WTC11 (cell line): Measurements from ENCODE around the gene BACH2. TPM values are rescaled to one million over a fixed set of nuclear protein-coding genes. Genes with fewer than 3 reads are reported as not detected.

Source experiments
- ATAC-seq: fragments of 200-7000 bp; cut with Tn5 transposase; 2 replicates; pipeline ENCODE4 v1.10.0; 2021; ENCODE audit warnings: mild to moderate bottlenecking, moderate library complexity
- CTCF ChIA-PET: fragments of 300-600 bp; sonication (Branson Sonifier 250); formaldehyde crosslinking; loops from one replicate; lab custom pipeline; 2021; ENCODE audit warnings: antibody characterized with exemption; lab: Charles Lee
- POLR2A ChIA-PET: fragments of 350-600 bp; sonication (Branson Sonifier 250); formaldehyde crosslinking; loops from one replicate; lab custom pipeline; 2021; ENCODE audit warnings: antibody characterized with exemption; lab: Charles Lee
- DNase-seq: peaks from one replicate; pipeline ENCODE4 v3.0.0; 2021; ENCODE audit warnings: low spot score
- H3K27ac Mint-ChIP-seq: 2 replicates; pipeline ENCODE4 v1.8.0; 2021; ENCODE audit warnings: mixed read lengths
- H3K27me3 Mint-ChIP-seq: 2 replicates; pipeline ENCODE4 v1.8.0; 2021; ENCODE audit warnings: low read depth, mild to moderate bottlenecking, moderate library complexity, mixed read lengths
- H3K36me3 Mint-ChIP-seq: 2 replicates; pipeline ENCODE4 v1.8.0; 2021; ENCODE audit warnings: mixed read lengths
- H3K4me1 Mint-ChIP-seq: 2 replicates; pipeline ENCODE4 v1.8.0; 2022; ENCODE audit warnings: mixed read lengths
- H3K4me3 Mint-ChIP-seq: 2 replicates; pipeline ENCODE4 v1.8.0; 2021; ENCODE audit warnings: mild to moderate bottlenecking, moderate library complexity, mixed read lengths
- H3K9me3 Mint-ChIP-seq: 2 replicates; pipeline ENCODE4 v1.8.0; 2021; ENCODE audit warnings: mixed read lengths
- ETV6 ChIP-seq: sonication (generic); formaldehyde crosslinking; IDR thresholded peaks from 2 replicates; pipeline ENCODE4 v1.8.1; 2022; ENCODE audit warnings: mild to moderate bottlenecking, missing genetic modification reagents
- FOXK1 ChIP-seq: sonication (generic); formaldehyde crosslinking; IDR thresholded peaks from 2 replicates; pipeline ENCODE4 v1.8.0; 2022; ENCODE audit warnings: mild to moderate bottlenecking, moderate library complexity, missing genetic modification reagents
- HMGXB4 ChIP-seq: sonication (generic); formaldehyde crosslinking; IDR thresholded peaks from 2 replicates; pipeline ENCODE4 v1.8.1; 2023; ENCODE audit warnings: mild to moderate bottlenecking, moderate library complexity, missing genetic modification reagents
- KAT7 ChIP-seq: sonication (generic); formaldehyde crosslinking; IDR thresholded peaks from 2 replicates; pipeline ENCODE4 v1.8.1; 2023; ENCODE audit warnings: missing genetic modification reagents, mild to moderate bottlenecking, borderline replicate concordance
- MAX ChIP-seq: sonication (generic); formaldehyde crosslinking; IDR thresholded peaks from 2 replicates; pipeline ENCODE4 v1.8.0; 2022; ENCODE audit warnings: mild to moderate bottlenecking, missing genetic modification reagents
- MXD4 ChIP-seq: fragments of 250-450 bp; sonication (Bioruptor Pico); IDR thresholded peaks from 2 replicates; pipeline ENCODE4 v1.8.0; 2021; ENCODE audit warnings: mild to moderate bottlenecking, moderate library complexity, borderline replicate concordance
- NFE2L1 ChIP-seq: sonication (generic); formaldehyde crosslinking; IDR thresholded peaks from 2 replicates; pipeline ENCODE4 v1.8.1; 2023; ENCODE audit warnings: missing genetic modification reagents
- NFYB ChIP-seq: sonication (generic); formaldehyde crosslinking; conservative IDR thresholded peaks from 2 replicates; pipeline ENCODE4 v1.8.0; 2022; ENCODE audit warnings: low read depth, missing genetic modification reagents
- NR3C1 ChIP-seq: sonication (generic); formaldehyde crosslinking; conservative IDR thresholded peaks from 2 replicates; pipeline ENCODE4 v1.8.1; 2023; ENCODE audit warnings: low read depth, mild to moderate bottlenecking, missing genetic modification reagents
- OVOL2 ChIP-seq: fragments of 250-450 bp; sonication (Bioruptor Pico); IDR thresholded peaks from 2 replicates; pipeline ENCODE4 v1.9.0; 2021; ENCODE audit warnings: mild to moderate bottlenecking, borderline replicate concordance
- PRRX2 ChIP-seq: fragments of 250-450 bp; sonication (Bioruptor Pico); IDR thresholded peaks from 2 replicates; pipeline ENCODE4 v1.8.0; 2021; ENCODE audit warnings: mild to moderate bottlenecking
- RELA ChIP-seq: sonication (generic); formaldehyde crosslinking; IDR thresholded peaks from 2 replicates; pipeline ENCODE4 v1.8.1; 2022; ENCODE audit warnings: missing genetic modification reagents, mild to moderate bottlenecking, borderline replicate concordance
- SMAD3 ChIP-seq: sonication (generic); formaldehyde crosslinking; IDR thresholded peaks from 2 replicates; pipeline ENCODE4 v1.8.0; 2022; ENCODE audit warnings: missing genetic modification reagents, mild to moderate bottlenecking, borderline replicate concordance
- TCF7 ChIP-seq: sonication (generic); formaldehyde crosslinking; IDR thresholded peaks from 2 replicates; pipeline ENCODE4 v1.8.0; 2022; ENCODE audit warnings: mild to moderate bottlenecking, low read depth, missing genetic modification reagents, moderate library complexity
- USF1 ChIP-seq: sonication (generic); formaldehyde crosslinking; IDR thresholded peaks from 2 replicates; pipeline ENCODE4 v1.8.0; 2022; ENCODE audit warnings: mild to moderate bottlenecking, missing genetic modification reagents
- USF2 ChIP-seq: sonication (generic); formaldehyde crosslinking; IDR thresholded peaks from 2 replicates; pipeline ENCODE4 v1.8.1; 2023; ENCODE audit warnings: mild to moderate bottlenecking, missing genetic modification reagents, moderate library complexity
- ZMAT4 ChIP-seq: fragments of 250-450 bp; sonication (Bioruptor Pico); IDR thresholded peaks from 2 replicates; pipeline ENCODE4 v1.9.0; 2021; ENCODE audit warnings: mild to moderate bottlenecking
- ZNF138 ChIP-seq: sonication (generic); formaldehyde crosslinking; conservative IDR thresholded peaks from 2 replicates; pipeline ENCODE4 v1.8.1; 2022; ENCODE audit warnings: mild to moderate bottlenecking, moderate library complexity, missing genetic modification reagents
- ZNF281 ChIP-seq: sonication (generic); formaldehyde crosslinking; IDR thresholded peaks from 2 replicates; pipeline ENCODE4 v1.8.0; 2023; ENCODE audit warnings: mild to moderate bottlenecking, missing genetic modification reagents
- ZNF317 ChIP-seq: sonication (generic); formaldehyde crosslinking; IDR thresholded peaks from 2 replicates; pipeline ENCODE4 v1.8.1; 2023; ENCODE audit warnings: low read depth, mild to moderate bottlenecking, moderate library complexity, missing genetic modification reagents, borderline replicate concordance
- ZNF396 ChIP-seq: fragments of 250-450 bp; sonication (Bioruptor Pico); IDR thresholded peaks from 2 replicates; pipeline ENCODE4 v1.8.0; 2021; ENCODE audit warnings: mild to moderate bottlenecking, moderate library complexity, borderline replicate concordance
- total RNA-seq: library from RNA; stranded (reverse); gene quantifications from 3 replicates; pipeline ENCODE4 v1.2.3, GENCODE V29; 2021

The BACH2 gene
- total RNA-seq, 1 experiment from 2014 or later = 5.9 TPM

GRCh38 chr6:90086517-90086916, 210.1 kb downstream of the BACH2 start:
- Mint-ChIP-seq H3K27ac (no peak overlapping the region), H3K4me1 (no peaks in the 10 kb centered on the region)
- no peak for DNase-seq
- TF ChIP-seq MXD4 (CRISPR knock-in tag) (no peak), TCF7 (no peak), USF1 (CRISPR knock-in tag) (no peak), MAX (no peak), PRRX2 (no peak), SMAD3 (CRISPR knock-in tag) (no peak), ZNF396 (CRISPR knock-in tag) (no peak), HMGXB4 (CRISPR knock-in tag) (no peak), USF2 (CRISPR knock-in tag) (no peak), ZNF317 (CRISPR knock-in tag) (no peak), ZNF281 (CRISPR knock-in tag) (no peak), KAT7 (CRISPR knock-in tag) (no peak), NR3C1 (CRISPR knock-in tag) (no peak), OVOL2 (CRISPR knock-in tag) (no peak), NFYB (CRISPR knock-in tag) (no peak), RELA (CRISPR knock-in tag) (no peak), FOXK1 (CRISPR knock-in tag) (no peak), ETV6 (CRISPR knock-in tag) (no peak)
- TF ChIP-seq, all 79 proteins: peak for 0
- no peaks in the 10 kb centered on the region for H3K27me3 Mint-ChIP-seq
- peak; percentile 69 for ATAC-seq
- H3K9me3 Mint-ChIP-seq = no peaks in the 10 kb centered on the region
- H3K36me3 Mint-ChIP-seq = no peaks in the 10 kb centered on the region
- ChIA-PET CTCF (no interaction called here), POLR2A (no interaction called here)
- H3K4me3 Mint-ChIP-seq = no peak overlapping the region

GRCh38 chr6:90083891-90084290, 212.8 kb downstream of the BACH2 start:
- no peaks in the 10 kb centered on the region for H3K4me1 Mint-ChIP-seq
- POLR2A ChIA-PET = no interaction called here

More at GRCh38 chr6:90083891-90084290, 212.8 kb downstream of the BACH2 start:
- ATAC-seq = no peak
- DNase-seq = no peak
- Mint-ChIP-seq H3K4me3 (no peak overlapping the region), H3K36me3 (no peaks in the 10 kb centered on the region), H3K9me3 (no peaks in the 10 kb centered on the region), H3K27me3 (no peaks in the 10 kb centered on the region), H3K27ac (no peak overlapping the region)
- TF ChIP-seq ZNF138 (CRISPR knock-in tag) = no peak
- TF ChIP-seq ZMAT4 (CRISPR knock-in tag) = no peak
- no peak for TF ChIP-seq NFE2L1
- CTCF ChIA-PET = interaction anchor here (1.6 to 2.9 kb wide), 2 partner anchors 141 to 143 kb away, joined by 3 to 9 read pairs; no protein-coding TSS in a partner anchor
